ENCODE results near the gene TWIST2. TPM values are rescaled to one million over a fixed set of nuclear protein-coding genes. Genes with fewer than 3 reads are reported as not detected.

Gene TWIST2
- total and polyA plus RNA-seq, 11 donors, result 0.39 to 10.9 (median 1.4) TPM

DNA sequence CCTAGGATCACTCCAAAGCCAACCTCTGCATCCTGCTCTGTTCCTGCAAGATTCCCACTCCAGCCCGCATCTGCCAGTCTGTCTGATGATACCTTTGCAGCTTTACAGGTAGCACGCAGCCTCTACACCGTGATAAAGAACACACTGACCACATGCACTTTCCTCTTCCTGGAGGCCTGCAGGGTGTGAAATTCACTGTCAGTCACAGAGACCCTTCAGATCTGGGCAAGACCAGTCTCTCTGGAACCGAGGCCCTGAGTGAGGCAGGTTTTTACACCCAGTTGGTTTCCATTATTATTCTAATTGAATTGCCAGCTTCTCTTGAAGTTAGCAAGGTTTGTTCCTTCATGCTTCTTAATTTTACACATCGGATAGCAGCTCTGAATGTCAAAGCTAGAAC is 30.5 kb upstream of the TWIST2 start:
- H3K36me3 ChIP-seq, result no peaks in the 10 kb centered on the region
- no peak overlapping the region for H3K27ac ChIP-seq
- intact Hi-C loops (cut with DNase I), result no loop called here
- no peak overlapping the region for H3K4me3 ChIP-seq
- H3K9me3 ChIP-seq, result peaks cover 0 to 7% (median 0%) of the 10 kb centered on the region in 12 donors
- no peak for DNase-seq
- H3K27me3 ChIP-seq, result peaks cover 0 to 41% (median 10%) of the 10 kb centered on the region in 9 donors
- ATAC-seq, result no peak
- no peaks in the 10 kb centered on the region for H3K4me1 ChIP-seq
- TF ChIP-seq CTCF (IDR thresholded peaks at IDR 0.05), result no peak
- no peak for TF ChIP-seq POLR2A (IDR thresholded peaks at IDR 0.05)
- WGBS, 4 donors, result 24 to 33% (median 30%) methylated on average over 5 of the region's 5 CpGs

DNA sequence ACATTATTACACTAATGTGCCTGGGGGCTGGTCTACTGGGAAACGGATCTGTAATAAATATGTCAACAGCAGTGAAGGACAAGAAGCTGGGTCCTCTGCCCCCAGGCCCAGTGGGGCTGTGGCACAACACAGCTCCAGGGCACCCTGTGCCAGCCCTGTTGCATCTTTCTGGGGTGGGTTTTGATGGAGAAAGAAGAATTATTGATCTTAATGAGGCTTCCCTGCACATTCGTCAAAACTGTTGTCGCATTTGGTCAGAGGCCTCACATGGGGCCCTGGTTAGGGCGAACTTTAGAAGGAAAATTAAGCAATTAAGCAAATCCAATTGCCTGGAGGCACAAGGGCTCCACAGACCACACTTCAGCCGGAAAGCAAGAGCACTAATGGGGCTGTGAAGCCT is 30.0 kb upstream of the TWIST2 start:
- DNase-seq (no peak), ATAC-seq (no peak)
- intact Hi-C loops (cut with DNase I), result no loop called here
- no peaks in the 10 kb centered on the region for H3K4me1 ChIP-seq
- peaks cover 0 to 40% (median 10%) of the 10 kb centered on the region in 9 donors for H3K27me3 ChIP-seq
- 53 to 72% (median 64%) methylated on average over 5 of the region's 5 CpGs for WGBS, 4 donors
- no peak overlapping the region for H3K27ac ChIP-seq
- TF ChIP-seq CTCF (IDR thresholded peaks at IDR 0.05), result no peak
- TF ChIP-seq POLR2A (IDR thresholded peaks at IDR 0.05), result no peak
- H3K36me3 ChIP-seq, result no peaks in the 10 kb centered on the region
- H3K4me3 ChIP-seq, result no peak overlapping the region
- peaks cover 0 to 9% (median 0%) of the 10 kb centered on the region in 12 donors for H3K9me3 ChIP-seq

DNA sequence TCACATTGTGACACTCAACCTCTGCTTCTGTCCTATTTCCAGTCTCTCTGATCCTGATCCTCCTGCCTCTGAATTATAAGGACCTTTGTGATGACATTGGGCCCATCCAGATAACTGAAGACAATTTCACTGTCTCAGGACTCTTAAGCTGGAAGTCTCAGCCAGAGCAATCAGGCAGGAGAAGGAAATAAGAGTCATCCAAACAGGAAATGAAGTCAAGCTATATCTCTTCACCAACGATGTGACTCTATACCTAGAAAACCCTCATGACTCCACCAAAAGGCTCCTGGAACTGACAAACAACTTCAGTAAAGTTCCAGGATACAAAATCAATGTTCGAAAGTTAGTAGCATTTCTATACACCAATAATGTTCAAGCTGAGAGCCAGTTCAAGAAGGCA is 29.3 kb upstream of the TWIST2 start:
- DNase-seq, result no peak
- H3K9me3 ChIP-seq, result peaks cover 0 to 16% (median 0%) of the 10 kb centered on the region in 12 donors
- WGBS, 4 donors, result 51 to 73% (median 66%) methylated on average over 2 of the region's 2 CpGs
- no peak overlapping the region for H3K4me3 ChIP-seq
- no peak for ATAC-seq
- TF ChIP-seq POLR2A (IDR thresholded peaks at IDR 0.05), result no peak
- TF ChIP-seq CTCF (IDR thresholded peaks at IDR 0.05), result no peak
- H3K27me3 ChIP-seq, result peaks cover 0 to 40% (median 10%) of the 10 kb centered on the region in 9 donors
- intact Hi-C loops (cut with DNase I), result no loop called here
- H3K4me1 ChIP-seq, result no peaks in the 10 kb centered on the region
- H3K27ac ChIP-seq, result no peak overlapping the region
- no peaks in the 10 kb centered on the region for H3K36me3 ChIP-seq

DNA sequence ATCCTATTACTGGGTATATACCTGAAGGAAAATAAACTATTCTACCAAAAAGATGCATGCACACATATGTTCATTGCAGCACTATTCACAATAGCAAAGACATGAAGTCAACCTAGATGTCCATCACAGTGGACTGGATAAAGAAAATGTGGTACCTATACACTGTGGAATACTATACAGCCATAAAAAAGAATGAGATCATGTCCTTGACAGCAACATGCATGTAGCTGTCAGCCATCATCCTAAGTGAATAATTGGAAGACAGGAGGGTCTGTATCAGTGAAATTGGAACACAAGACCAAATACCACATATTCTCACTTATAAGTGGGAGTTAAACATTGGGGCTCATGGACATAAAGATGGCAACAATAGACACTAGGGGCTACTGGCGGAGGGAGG is 27.7 kb upstream of the TWIST2 start:
- Histone ChIP-seq H3K9me3 (peaks cover 0 to 31% (median 8%) of the 10 kb centered on the region in 12 donors), H3K4me3 (no peak overlapping the region), H3K27ac (no peak overlapping the region), H3K27me3 (peaks cover 0 to 36% (median 10%) of the 10 kb centered on the region in 9 donors), H3K36me3 (no peaks in the 10 kb centered on the region), H3K4me1 (no peaks in the 10 kb centered on the region)
- ATAC-seq (no peak), DNase-seq (no peak)
- TF ChIP-seq POLR2A (IDR thresholded peaks at IDR 0.05), result no peak
- TF ChIP-seq CTCF (IDR thresholded peaks at IDR 0.05), result no peak
- intact Hi-C loops (cut with DNase I), result no loop called here
- 69 to 89% (median 87%) methylated on average over 1 of the region's 1 CpG for WGBS, 4 donors
